PC-3 (cell line): ENCODE results near the gene RAP1GAP. TPM values are rescaled to one million over a fixed set of nuclear protein-coding genes. Genes with fewer than 3 reads are reported as not detected.

Experiments used
- ATAC-seq: fragments of 200-7000 bp; cut with Tn5 transposase; 2 replicates; pipeline ENCODE4 v1.9.1; 2020; ENCODE audit warnings: mild to moderate bottlenecking, moderate library complexity
- BruUV-seq: library from RNA; stranded (reverse); fragments of 400-500 nt; replicated peaks from 2 replicates; lab custom pipeline; 2021; lab: Mats Ljungman, UMichigan
- CTCF ChIA-PET: fragments of 300-600 bp; sonication (Branson Sonifier 250); formaldehyde crosslinking; loops from one replicate; lab custom pipeline; 2022; ENCODE audit warnings: antibody characterized with exemption; lab: Charles Lee
- POLR2A ChIA-PET: fragments of 300-600 bp; sonication (Branson Sonifier 250); formaldehyde crosslinking; loops from one replicate; lab custom pipeline; 2022; ENCODE audit warnings: antibody characterized with exemption; ENCODE audit not compliant: unreplicated experiment; lab: Charles Lee
- DNase-seq: peaks from one replicate; pipeline ENCODE4 v3.0.0-alpha.2; 2015
- H2AFZ ChIP-seq: fragments of 300-600 bp; sonication (generic); 2 replicates; pipeline ENCODE4 v1.6.0; 2016; ENCODE audit warnings: antibody characterized with exemption, low read length
- H3F3A ChIP-seq: fragments of 300-600 bp; sonication (generic); one replicate; pipeline ENCODE4 v1.6.0; 2017; ENCODE audit warnings: antibody characterized with exemption, low read length, control low read depth, mild to moderate bottlenecking; ENCODE audit not compliant: unreplicated experiment
- H3K27ac ChIP-seq: fragments of 300-600 bp; sonication (generic); 2 replicates; pipeline ENCODE4 v1.5.1; 2016; ENCODE audit warnings: mild to moderate bottlenecking, low read length
- H3K27me3 ChIP-seq: fragments of 300-600 bp; sonication (generic); 2 replicates; pipeline ENCODE4 v1.6.1; 2016; ENCODE audit warnings: low read length, mixed read lengths
- H3K36me3 ChIP-seq: fragments of 300-600 bp; sonication (generic); 2 replicates; pipeline ENCODE4 v1.6.1; 2016; ENCODE audit warnings: low read depth, mixed run types, low read length, mixed read lengths
- H3K4me1 ChIP-seq: fragments of 300-600 bp; sonication (generic); 2 replicates; pipeline ENCODE4 v1.5.1; 2016; ENCODE audit warnings: low read length; ENCODE audit not compliant: insufficient read depth
- H3K4me2 ChIP-seq: fragments of 300-600 bp; sonication (generic); 2 replicates; pipeline ENCODE4 v1.6.0; 2016; ENCODE audit warnings: low read length
- H3K4me3 ChIP-seq: fragments of 300-600 bp; sonication (generic); 2 replicates; pipeline ENCODE4 v1.5.1; 2016; ENCODE audit warnings: mild to moderate bottlenecking, low read length, mixed read lengths
- H3K79me2 ChIP-seq: fragments of 300-600 bp; sonication (generic); 2 replicates; pipeline ENCODE4 v1.6.1; 2017; ENCODE audit warnings: low read length, mixed read lengths
- H3K9ac ChIP-seq: fragments of 300-600 bp; sonication (generic); 2 replicates; pipeline ENCODE4 v1.6.0; 2016; ENCODE audit warnings: mild to moderate bottlenecking, low read length
- H3K9me2 ChIP-seq: fragments of 300-600 bp; sonication (generic); replicated peaks from 2 replicates; pipeline ENCODE4 v1.6.1; 2016; ENCODE audit warnings: mixed run types, low read length, mixed read lengths
- H3K9me3 ChIP-seq: fragments of 300-600 bp; sonication (generic); 2 replicates; pipeline ENCODE4 v1.6.1; 2016; ENCODE audit warnings: low read length, mixed read lengths
- H4K20me1 ChIP-seq: fragments of 300-600 bp; sonication (generic); 2 replicates; pipeline ENCODE4 v1.6.1; 2016; ENCODE audit warnings: low read length, mixed read lengths
- EZH2 ChIP-seq: fragments of 300-600 bp; sonication (generic); IDR thresholded peaks from one replicate; pipeline ENCODE4 v1.6.1; 2017; ENCODE audit warnings: antibody characterized with exemption, mild to moderate bottlenecking, low read length; ENCODE audit not compliant: unreplicated experiment
- EZH2phosphoT487 ChIP-seq: fragments of 300-600 bp; sonication (generic); IDR thresholded peaks from 2 replicates; pipeline ENCODE4 v1.6.1; 2018; ENCODE audit warnings: mild to moderate bottlenecking, antibody characterized with exemption, low read length, borderline replicate concordance
- intact Hi-C: fragments of 100-400 bp; cut with micrococcal nuclease; formaldehyde crosslinking; loops from 2 replicates; pipeline ENCODE4 v1.9.0; 2023
- total RNA-seq: library from RNA; depleted of rRNA; stranded (reverse); fragments of >200 nt; gene quantifications from 2 replicates; pipeline ENCODE4 v1.2.3, GENCODE V29; 2014
- TF ChIP-seq, protein P1 (sequence below): fragments of 300-600 bp; sonication (generic); conservative IDR thresholded peaks from 2 replicates; pipeline ENCODE4 v1.5.1; 2017; ENCODE audit warnings: antibody characterized with exemption, low read depth, mild to moderate bottlenecking, low read length

The RAP1GAP gene
- total RNA-seq, 1 experiment from 2014 or later, result 12.1 TPM

DNA sequence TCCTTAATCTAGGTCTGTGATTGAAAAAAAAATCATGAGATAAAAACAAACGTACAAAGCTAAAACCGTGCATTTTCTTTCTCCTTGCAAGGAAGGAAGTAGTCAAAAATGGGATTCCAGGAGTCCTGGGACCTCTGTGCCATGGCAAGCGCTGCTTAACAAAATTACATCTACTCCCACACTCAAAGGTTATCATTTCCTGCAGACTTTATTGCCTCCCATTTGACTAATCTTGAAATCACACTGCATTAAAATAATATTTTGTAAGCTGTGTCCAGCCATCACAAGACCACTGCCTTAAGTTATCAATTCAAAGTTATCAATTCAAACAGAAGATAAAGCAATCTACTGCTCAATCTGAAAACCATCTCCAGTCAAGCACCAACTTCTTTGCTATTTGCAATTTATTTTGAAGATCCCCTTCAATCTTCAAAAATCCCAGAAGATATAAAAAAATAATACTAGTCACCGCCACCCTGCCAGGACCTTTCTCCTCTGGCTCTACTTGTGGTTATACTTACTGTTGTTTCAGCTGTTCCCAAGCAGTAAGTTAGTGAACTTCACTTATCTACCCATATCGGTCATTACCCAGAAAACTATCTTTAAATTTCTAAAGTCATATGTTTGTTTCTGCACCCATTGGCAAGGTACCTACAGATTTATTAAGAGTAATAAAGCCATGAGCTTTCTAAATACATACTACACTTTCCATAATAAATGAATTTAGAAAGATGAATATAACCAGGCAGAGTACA is 38.1 kb upstream of the RAP1GAP start:
- Histone ChIP-seq H3K9ac (no peak overlapping the region), H3K4me2 (no peak overlapping the region), H2AFZ (no peak overlapping the region), H3K4me1 (no peaks in the 10 kb centered on the region), H3K27me3 (no peaks in the 10 kb centered on the region), H3K9me2 (no peaks in the 10 kb centered on the region), H3K36me3 (peaks cover 25% of the 10 kb centered on the region; the same call in 1 of the 2 replicates), H3K79me2 (no peaks in the 10 kb centered on the region), H3F3A (no peaks in the 10 kb centered on the region), H3K27ac (no peak overlapping the region), H3K4me3 (no peak overlapping the region), H4K20me1 (no peaks in the 10 kb centered on the region), H3K9me3 (no peaks in the 10 kb centered on the region)
- ChIA-PET CTCF (no interaction called here), POLR2A (no interaction called here)
- BruUV-seq, result no TSS peak
- ATAC-seq, result no peak
- intact Hi-C loops, result no loop called here
- TF ChIP-seq, protein P1, sequence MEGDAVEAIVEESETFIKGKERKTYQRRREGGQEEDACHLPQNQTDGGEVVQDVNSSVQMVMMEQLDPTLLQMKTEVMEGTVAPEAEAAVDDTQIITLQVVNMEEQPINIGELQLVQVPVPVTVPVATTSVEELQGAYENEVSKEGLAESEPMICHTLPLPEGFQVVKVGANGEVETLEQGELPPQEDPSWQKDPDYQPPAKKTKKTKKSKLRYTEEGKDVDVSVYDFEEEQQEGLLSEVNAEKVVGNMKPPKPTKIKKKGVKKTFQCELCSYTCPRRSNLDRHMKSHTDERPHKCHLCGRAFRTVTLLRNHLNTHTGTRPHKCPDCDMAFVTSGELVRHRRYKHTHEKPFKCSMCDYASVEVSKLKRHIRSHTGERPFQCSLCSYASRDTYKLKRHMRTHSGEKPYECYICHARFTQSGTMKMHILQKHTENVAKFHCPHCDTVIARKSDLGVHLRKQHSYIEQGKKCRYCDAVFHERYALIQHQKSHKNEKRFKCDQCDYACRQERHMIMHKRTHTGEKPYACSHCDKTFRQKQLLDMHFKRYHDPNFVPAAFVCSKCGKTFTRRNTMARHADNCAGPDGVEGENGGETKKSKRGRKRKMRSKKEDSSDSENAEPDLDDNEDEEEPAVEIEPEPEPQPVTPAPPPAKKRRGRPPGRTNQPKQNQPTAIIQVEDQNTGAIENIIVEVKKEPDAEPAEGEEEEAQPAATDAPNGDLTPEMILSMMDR, result no peak
- TF ChIP-seq EZH2, result no peak
- no peak for TF ChIP-seq EZH2phosphoT487
- no peak for DNase-seq

DNA sequence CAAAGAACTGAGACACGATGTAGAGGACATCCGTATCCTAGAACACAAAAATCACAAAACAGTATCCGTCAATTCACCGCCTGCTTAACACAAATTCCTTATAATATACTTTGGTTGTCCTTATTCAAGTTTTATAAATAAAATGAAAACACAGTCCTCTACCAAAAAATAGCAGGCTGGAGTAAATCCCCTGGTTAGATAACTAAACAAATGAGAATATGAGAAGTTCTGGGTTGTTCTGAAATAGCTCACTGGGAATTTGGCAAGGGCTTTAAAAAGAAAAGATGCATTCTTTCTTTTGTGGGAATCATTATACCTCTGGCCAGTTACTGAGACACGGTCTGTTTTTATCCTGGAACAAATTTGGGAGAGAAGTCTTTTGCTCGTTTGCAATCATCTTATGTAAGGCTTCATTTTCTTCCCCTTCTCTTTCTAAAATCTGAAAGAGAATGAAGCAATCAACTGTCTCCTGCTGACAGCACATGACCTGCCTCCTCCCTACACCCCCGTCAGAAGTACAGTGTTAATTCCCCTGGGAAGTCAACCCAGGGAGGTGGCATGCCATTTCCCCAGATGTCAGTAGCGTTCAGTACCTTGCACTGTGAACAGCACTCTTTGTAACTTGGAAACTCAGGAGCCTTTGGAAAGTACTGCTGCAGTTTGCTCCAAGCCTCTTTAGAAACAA is 37.1 kb upstream of the RAP1GAP start:
- no peak overlapping the region for H3K27ac ChIP-seq
- ATAC-seq (no peak), DNase-seq (no peak)
- ChIA-PET POLR2A (no interaction called here), CTCF (no interaction called here)
- no peak overlapping the region for H2AFZ ChIP-seq
- no peaks in the 10 kb centered on the region for H3F3A ChIP-seq
- no peaks in the 10 kb centered on the region for H4K20me1 ChIP-seq
- TF ChIP-seq, protein P1, result no peak
- TF ChIP-seq EZH2, result no peak
- TF ChIP-seq EZH2phosphoT487, result no peak
- BruUV-seq, result no TSS peak
- no peaks in the 10 kb centered on the region for H3K4me1 ChIP-seq
- no peaks in the 10 kb centered on the region for H3K9me2 ChIP-seq
- intact Hi-C loops, result no loop called here
- no peak overlapping the region for H3K9ac ChIP-seq
- peaks cover 33% of the 10 kb centered on the region for H3K36me3 ChIP-seq
- no peaks in the 10 kb centered on the region for H3K9me3 ChIP-seq
- no peak overlapping the region for H3K4me2 ChIP-seq
- H3K4me3 ChIP-seq, result no peak overlapping the region
- H3K79me2 ChIP-seq, result no peaks in the 10 kb centered on the region
- no peaks in the 10 kb centered on the region for H3K27me3 ChIP-seq
